Measurements from ENCODE around the gene HOXC5.
"Not testable (repeated sequence)": the region's sequence is repeated elsewhere in the genome, so short reads cannot be mapped to it uniquely, and the experiment has no call there.

The HOXC5 gene

GRCh38 chr12:54033980-54034784, 1.3 kb downstream of the HOXC5 start:
- DNase-seq (ENCODE audit: low spot score): no peak

DNA sequence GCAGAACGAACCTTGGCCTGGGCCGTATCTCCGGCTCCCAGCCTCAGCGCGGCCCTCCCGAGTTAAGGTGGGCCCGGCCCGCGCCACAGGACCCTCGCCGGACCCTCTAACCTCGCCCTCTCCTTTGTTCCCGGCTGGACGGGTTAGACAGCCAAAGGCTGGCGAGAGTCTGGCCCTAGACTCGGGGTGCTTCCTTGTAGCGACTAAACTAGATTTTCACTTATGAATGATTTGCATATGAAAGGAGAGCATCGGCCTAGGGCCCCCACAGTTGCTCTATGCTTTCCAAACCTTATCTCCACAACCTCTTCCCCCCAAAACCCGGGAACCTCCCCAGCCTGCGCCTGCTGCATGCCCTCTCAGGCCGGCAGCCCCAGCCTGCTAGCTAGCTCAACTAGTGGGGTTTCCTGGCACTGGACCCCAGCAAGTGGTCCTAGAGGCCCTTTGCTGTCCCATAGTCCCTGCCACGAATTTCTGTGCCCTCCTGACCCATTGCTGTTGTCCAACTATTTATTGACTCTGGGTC, 2.0 kb downstream of the HOXC5 start:
- no peak for DNase-seq (ENCODE audit: low spot score)

GRCh38 chr12:54035568-54036264, 2.9 kb downstream of the HOXC5 start:
- no peak for DNase-seq (ENCODE audit: low spot score)

- DNase-seq (ENCODE audit: low spot score): no peak
Observed at GRCh38 chr12:54036620-54037359, 3.9 kb downstream of the HOXC5 start.

- no peak for DNase-seq (ENCODE audit: low spot score)
Observed at GRCh38 chr12:54037360-54038283, 4.8 kb downstream of the HOXC5 start.

- no peak for DNase-seq (ENCODE audit: low spot score)
Observed at GRCh38 chr12:54038284-54038870, 5.5 kb downstream of the HOXC5 start.

DNA sequence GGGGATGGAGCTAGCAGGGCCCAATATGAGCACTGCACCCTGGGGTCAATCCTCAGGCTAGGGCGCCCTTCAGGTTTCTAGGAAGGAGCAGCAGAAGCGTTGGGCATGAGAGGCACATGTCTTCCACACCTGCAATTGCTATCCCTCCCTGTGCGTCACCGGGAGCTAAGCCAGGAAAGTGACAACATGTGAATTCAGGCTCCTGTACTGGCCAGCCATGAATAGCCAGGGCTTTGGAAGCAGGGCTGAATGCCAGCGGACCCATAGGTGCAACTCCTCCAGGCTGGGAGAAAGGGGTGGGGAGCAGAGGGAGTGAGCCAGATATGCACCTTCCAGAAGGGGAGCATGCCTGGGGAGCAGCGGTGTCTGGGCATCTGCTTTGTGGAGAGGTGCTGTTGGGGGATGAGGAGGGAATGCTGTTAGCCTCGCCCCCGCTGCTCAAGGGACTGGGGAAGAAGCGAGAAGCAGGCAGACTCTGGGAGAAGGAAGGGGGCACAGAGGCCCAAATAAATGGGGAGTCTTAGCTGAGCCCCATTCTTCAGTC, 6.1 kb downstream of the HOXC5 start:
- no peak for DNase-seq (ENCODE audit: low spot score)

GRCh38 chr12:54039417-54040147, 6.7 kb downstream of the HOXC5 start:
- no peak for DNase-seq (ENCODE audit: low spot score)

GRCh38 chr12:54040148-54040494, 7.3 kb downstream of the HOXC5 start:
- DNase-seq (ENCODE audit: low spot score): peak; percentile 73

DNA sequence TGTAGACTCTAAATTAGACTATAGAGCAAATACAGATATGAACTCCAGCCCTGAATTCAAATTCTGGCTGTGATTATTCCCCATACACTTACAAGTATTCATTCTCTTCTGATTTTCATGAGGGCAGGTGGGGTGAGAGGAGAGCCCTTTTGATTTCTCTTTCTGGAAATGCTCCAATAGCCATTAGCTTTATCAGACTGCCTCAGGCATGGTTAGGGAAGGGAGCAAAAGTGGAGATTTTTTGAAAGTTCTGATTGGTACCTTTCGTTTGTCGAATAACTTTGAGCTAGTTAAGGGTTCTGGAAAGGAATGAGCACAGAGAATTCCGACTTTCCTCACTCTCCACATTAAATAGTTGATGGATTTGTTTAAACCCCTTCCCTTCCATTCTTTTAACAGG, 7.8 kb downstream of the HOXC5 start:
- no peak for DNase-seq (ENCODE audit: low spot score)

DNA sequence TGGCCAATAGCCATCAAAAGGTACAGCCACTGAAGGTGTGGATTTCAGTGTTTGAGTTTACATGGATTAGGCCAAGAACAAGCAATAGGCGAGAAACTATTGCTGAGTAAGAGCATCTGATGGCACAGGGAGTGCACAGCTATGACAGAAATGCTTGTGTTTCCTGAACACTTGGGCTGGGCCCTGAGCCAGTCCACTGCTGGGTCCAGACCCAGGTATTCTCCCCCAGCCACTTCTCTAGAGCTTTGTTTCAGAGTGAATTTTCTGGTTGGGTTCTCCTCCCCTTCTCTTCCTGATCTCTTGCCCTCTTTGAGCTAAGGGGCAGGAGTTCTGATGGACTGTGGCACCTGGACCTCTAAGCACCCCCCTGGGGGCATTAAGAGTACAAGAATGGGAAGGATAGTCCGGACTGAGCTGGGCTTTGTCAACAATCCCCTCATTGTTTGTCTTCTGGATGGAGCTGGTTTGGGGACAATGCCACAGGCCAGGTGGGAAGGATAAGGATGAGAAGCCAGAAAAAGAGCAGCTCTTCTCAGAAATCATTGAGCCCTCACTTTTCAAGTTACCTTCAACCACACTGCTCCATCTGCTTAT, 8.3 kb downstream of the HOXC5 start:
- no peak for DNase-seq (ENCODE audit: low spot score)

GRCh38 chr12:54042033-54042432, 9.2 kb downstream of the HOXC5 start:
- not testable (repeated sequence) for DNase-seq (ENCODE audit: low spot score)

DNA sequence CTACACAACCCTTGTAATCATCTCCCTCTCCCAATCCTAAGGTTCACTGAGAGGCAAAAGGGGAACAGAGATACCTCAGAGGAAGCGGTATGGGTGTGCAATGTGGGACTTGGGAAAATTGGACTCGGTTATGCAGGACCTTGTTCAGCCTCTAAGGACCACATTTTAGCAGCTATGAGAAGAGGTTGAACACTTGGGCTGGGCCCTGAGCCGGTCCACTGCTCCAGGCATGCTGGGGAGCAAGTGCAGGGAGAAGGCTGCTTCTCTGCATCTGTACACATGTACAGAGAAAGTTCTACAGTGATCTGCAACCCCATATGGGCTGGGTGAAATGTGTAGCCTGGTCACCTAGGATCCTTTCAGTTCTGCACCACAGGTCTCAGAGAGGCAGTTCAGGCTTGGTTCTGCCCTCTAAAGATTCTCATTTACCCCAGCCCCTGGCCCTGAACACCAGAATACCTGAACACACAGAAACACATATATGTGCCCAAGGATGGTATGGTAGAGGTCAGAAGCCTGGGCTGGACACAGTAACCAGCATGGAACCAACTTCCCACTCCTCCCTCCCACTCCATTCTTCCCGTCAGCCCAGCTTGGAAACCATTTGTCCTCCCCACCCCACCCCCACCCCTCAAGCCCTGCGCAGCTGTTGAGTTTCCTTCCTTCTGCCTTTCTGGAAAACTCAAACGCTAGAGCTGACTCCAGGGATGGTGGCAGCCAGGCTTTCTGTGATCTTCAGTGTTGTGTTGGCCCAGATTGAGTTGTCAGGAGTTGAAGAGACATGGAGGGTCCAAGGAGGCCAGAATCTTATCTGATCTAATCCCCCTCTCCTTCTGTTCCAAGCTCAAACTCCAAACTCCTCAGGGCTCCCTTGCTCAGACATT, 10.4 kb downstream of the HOXC5 start:
- no peak for DNase-seq (ENCODE audit: low spot score)

DNA sequence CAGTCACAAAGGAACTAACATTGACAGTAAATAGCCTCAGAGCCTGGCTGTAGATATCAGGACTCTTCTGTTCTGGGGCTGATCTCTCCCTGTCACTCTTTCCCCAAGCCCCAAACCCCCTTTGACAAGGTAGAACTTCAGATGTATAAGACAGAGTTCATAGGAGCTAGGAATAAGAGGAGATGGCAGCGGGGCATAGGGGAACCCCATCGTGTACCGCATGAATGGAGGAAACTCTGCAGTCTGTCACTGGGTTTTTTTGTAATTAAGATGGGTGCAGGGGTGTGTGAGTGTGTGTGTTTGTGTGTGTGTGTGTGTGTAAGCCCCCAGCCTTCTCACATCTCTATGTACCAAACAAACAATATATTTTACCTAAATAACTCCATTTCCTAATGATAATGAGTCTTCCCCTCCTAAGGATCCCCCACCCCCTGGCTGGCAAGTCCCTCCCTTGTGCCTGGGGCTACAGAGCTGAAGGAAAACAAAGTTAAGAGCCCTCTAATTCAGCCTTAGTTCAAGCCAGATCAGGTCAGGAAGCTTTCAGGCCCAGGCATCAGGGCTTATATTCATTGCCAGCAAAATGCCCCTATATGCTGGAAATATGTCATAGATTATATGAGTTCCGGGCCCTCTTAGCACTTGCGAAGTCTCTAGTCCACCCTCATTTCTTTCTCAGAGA, 11.7 kb downstream of the HOXC5 start:
- DNase-seq (ENCODE audit: low spot score): no peak

DNA sequence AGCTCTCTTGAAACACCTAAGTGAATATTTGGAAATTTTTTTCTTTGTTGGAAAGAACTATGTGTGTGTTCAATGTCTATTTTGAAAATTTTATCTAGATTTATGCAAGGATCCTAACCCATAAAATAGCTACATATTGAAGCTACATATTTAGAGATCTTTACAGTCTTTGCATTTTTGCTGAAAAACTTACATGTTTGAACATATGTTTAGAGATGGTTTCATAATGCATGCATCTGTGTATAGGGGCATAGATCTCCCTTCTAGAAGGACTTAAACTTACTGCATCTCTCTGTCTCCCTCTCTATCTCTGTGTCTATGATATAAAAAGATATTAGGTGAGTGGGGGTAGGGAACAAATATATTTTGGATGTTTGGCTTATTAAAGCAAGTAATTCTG, 12.6 kb downstream of the HOXC5 start:
- no peak for DNase-seq (ENCODE audit: low spot score)

DNA sequence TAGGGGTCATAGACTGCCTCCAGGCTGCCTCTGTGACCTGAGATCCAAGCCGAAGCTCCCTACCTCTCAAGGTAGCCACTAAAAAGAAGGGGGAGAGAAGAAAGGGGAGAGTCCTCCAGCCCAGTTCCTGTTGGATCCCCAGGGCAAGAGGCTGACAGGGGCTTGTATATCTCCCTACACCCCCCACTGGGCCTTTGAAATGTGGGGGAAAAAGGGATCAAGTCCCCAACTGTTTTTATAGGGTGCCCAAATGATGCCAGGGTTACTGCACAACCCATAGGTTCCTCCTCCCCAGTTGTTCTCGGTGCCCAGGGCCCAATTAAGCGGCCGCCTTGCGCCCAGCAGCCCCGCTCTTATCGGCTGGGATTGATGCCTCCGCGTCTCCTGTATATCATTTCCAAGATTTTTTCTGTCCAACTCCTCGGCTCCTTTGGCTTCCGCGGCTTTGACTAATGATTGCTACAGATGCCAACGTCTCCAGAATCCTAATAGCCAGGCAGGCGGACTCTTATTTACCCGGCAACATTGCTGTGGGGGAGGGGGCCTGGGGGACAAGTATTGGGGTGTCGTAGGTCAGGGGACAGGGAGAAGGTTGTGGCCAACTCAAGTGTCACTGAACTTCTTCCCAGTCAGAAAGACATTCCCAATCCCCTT, 13.1 kb downstream of the HOXC5 start:
- DNase-seq (ENCODE audit: low spot score): no peak

GRCh38 chr12:54046809-54047159, 13.9 kb downstream of the HOXC5 start:
- no peak for DNase-seq (ENCODE audit: low spot score)

All from germinal center (tissue), 1 donor.